ENCODE data around the gene LIPJ.

Gene LIPJ, protein sequence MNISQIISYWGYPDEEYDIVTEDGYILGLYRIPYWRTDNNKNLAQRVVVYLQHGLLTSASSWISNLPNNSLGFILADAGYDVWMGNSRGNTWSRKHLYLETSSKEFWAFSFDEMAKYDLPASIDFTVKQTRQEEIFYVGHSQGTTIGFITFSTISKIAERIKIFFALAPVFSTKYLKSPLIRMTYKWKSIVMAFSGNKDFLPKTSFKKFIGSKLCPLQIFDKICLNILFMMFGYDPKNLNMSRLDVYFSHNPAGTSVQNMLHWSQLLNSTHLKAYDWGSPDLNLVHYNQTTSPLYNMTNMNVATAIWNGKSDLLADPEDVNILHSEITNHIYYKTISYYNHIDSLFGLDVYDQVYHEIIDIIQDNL

DNA sequence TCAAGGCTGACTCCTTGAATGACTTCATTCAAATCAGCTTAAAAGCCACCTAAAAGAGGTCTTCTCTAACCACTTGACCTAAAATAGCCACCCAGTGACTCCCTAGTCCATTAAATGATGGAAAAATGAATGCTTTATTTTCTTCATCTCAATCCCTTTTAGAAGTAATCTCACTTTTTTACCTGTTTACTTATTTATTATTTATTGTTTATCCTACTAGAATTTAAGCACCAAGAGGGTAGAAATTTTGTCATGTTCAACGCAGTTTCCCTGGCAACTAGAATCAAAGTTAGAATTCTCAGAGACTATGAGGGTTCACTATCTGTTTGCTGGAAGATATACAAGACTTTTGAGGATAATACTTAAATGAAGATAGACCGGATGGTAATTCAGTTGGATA, at the start of gene LIPJ:
Gene LIPJ, plus strand, starts transcription at position 301 of the 400 bp plus-strand sequence. CDS start 3,926 bp downstream, outside the sequence.
- H3K36me3 Mint-ChIP-seq (ENCODE audit: insufficient read depth): peaks cover 7% of the 10 kb centered on the region
- ATAC-seq (replicated peaks; ENCODE audit: extremely low read depth, poor library complexity, severe bottlenecking) (no peak), DNase-seq (ENCODE audit: low spot score in 2 of 2) (no peak)
- no peaks in the 10 kb centered on the region for H3K9me3 Mint-ChIP-seq
- H3K4me3 Mint-ChIP-seq: no peak within 1 kb of the TSS
- H3K27me3 Mint-ChIP-seq: peaks cover 10% of the 10 kb centered on the region
- H3K27ac Mint-ChIP-seq (ENCODE audit: low read depth): no peak within 1 kb of the TSS
- H3K4me1 Mint-ChIP-seq: peaks cover 9% of the 10 kb centered on the region

DNA sequence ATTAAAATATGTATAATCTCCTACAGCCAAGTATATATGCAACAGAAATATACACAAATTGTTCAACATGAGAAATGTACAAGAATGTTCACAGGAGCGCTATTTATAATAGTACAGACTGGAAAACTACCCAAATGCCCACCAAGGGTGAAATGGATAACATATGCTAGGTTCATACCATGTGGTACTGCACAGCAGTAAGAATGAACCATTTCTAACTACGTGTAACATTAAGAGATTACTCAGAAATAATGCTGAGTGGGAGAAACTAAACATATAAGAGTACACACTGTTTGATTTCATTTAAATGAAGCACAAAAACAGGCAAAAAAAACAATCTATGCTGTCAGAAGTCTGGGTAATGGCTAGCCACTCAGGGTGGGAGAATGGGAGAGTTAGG, 49.2 kb upstream of the LIPJ start:
- H3K9me3 Mint-ChIP-seq: no peaks in the 10 kb centered on the region
- no peak overlapping the region for H3K27ac Mint-ChIP-seq (ENCODE audit: low read depth)
- ATAC-seq (replicated peaks; ENCODE audit: extremely low read depth, poor library complexity, severe bottlenecking): no peak
- H3K27me3 Mint-ChIP-seq: no peaks in the 10 kb centered on the region
- peaks cover 4% of the 10 kb centered on the region for H3K36me3 Mint-ChIP-seq (ENCODE audit: insufficient read depth)
- no peaks in the 10 kb centered on the region for H3K4me1 Mint-ChIP-seq
- DNase-seq (ENCODE audit: low spot score in 2 of 2): no peak
- no peak overlapping the region for H3K4me3 Mint-ChIP-seq

DNA sequence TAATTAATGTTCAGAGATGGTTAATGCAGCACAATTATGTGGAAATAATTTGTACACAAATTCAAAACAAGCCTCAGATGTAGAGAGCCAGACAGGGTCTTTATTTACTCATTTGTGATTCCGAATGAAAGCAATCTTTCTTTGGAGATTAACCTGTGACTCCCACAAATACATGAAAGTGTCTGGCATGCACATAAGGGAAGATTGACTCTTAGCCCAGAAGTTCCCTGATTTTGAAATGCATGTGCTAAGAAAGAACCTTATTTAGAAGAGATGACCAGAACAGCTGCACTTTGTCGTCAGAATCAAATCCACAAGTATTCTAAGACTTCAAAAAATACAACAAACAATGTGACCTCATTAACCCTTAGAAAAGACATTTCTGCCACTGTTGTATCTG, 48.5 kb upstream of the LIPJ start:
- DNase-seq (ENCODE audit: low spot score in 2 of 2) (no peak), ATAC-seq (replicated peaks; ENCODE audit: extremely low read depth, poor library complexity, severe bottlenecking) (no peak)
- no peaks in the 10 kb centered on the region for H3K9me3 Mint-ChIP-seq
- H3K4me3 Mint-ChIP-seq: no peak overlapping the region
- H3K27me3 Mint-ChIP-seq: no peaks in the 10 kb centered on the region
- peaks cover 4% of the 10 kb centered on the region for H3K36me3 Mint-ChIP-seq (ENCODE audit: insufficient read depth)
- no peaks in the 10 kb centered on the region for H3K4me1 Mint-ChIP-seq
- H3K27ac Mint-ChIP-seq (ENCODE audit: low read depth): no peak overlapping the region

DNA sequence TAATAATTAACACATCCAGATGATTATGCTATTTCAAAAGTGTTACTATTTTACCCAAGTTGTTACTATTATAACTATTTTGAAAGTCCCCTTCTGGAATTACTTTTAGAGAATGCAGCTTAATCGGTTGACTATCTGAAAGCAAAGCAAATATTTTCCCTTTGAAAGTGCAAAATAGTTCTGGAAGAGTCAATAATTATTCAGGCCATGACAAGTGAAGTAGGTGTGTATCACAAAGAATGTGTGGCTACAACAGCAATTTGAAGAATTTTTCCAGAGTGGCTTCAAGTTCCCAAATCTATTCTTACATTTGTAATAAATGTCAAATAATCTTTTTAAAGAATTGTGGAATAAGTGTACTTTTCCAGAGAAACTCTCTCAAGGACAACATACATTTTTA, 46.2 kb upstream of the LIPJ start:
- H3K9me3 Mint-ChIP-seq: no peaks in the 10 kb centered on the region
- H3K4me1 Mint-ChIP-seq: no peaks in the 10 kb centered on the region
- peaks cover 2% of the 10 kb centered on the region for H3K36me3 Mint-ChIP-seq (ENCODE audit: insufficient read depth)
- DNase-seq (ENCODE audit: low spot score in 2 of 2) (no peak), ATAC-seq (replicated peaks; ENCODE audit: extremely low read depth, poor library complexity, severe bottlenecking) (no peak)
- H3K4me3 Mint-ChIP-seq: no peak overlapping the region
- no peak overlapping the region for H3K27ac Mint-ChIP-seq (ENCODE audit: low read depth)
- H3K27me3 Mint-ChIP-seq: no peaks in the 10 kb centered on the region

DNA sequence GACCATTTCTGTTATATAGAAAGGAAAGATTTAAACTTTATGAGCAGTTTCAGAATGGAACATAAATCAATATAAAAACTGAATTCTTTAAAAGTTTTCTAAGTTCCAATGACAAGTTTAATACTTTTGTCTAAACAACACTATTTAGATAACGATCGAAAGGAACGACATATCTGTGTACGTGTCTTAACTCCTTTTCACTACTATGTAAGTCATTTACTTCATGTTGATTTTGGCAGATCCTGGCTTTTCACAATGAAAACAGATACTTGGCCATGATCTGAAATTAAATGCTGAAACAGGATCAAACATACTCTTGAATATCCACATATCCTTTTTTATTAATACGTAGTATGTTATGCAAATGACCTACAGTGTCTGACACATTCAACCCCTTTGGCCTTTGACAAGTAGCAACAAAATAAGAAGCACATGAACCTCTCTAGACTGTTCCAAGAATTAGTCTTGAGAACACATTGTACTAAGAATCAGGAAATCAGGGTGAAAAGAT, 45.4 kb upstream of the LIPJ start:
- Mint-ChIP-seq H3K36me3 (ENCODE audit: insufficient read depth) (peaks cover 2% of the 10 kb centered on the region), H3K27ac (ENCODE audit: low read depth) (no peak overlapping the region), H3K4me1 (no peaks in the 10 kb centered on the region), H3K9me3 (no peaks in the 10 kb centered on the region), H3K27me3 (no peaks in the 10 kb centered on the region), H3K4me3 (no peak overlapping the region)
- ATAC-seq (replicated peaks; ENCODE audit: extremely low read depth, poor library complexity, severe bottlenecking): no peak
- no peak for DNase-seq (ENCODE audit: low spot score in 2 of 2)

DNA sequence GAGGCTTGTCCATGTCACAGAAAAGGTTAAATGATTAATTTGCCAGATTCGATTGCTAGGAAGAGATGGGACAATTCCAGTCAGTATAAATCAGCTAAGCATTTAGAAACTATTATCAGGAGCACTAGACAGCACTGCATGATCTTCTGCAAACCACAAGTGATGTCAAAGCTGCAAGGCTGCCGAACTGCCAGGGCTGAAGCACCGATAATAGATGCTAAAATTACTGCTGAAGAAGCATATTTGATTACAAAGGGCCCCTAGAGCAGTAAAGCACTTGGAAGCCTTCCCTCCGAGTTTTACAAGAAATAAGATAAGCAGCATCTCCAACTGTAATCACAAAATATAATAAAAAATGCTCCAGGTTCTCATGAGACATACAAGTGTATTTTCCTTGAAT, 44.0 kb upstream of the LIPJ start:
- DNase-seq (ENCODE audit: low spot score in 2 of 2) (no peak), ATAC-seq (replicated peaks; ENCODE audit: extremely low read depth, poor library complexity, severe bottlenecking) (no peak)
- Mint-ChIP-seq H3K27me3 (no peaks in the 10 kb centered on the region), H3K4me3 (no peak overlapping the region), H3K27ac (ENCODE audit: low read depth) (no peak overlapping the region), H3K4me1 (no peaks in the 10 kb centered on the region), H3K9me3 (no peaks in the 10 kb centered on the region), H3K36me3 (ENCODE audit: insufficient read depth) (peaks cover 2% of the 10 kb centered on the region)

DNA sequence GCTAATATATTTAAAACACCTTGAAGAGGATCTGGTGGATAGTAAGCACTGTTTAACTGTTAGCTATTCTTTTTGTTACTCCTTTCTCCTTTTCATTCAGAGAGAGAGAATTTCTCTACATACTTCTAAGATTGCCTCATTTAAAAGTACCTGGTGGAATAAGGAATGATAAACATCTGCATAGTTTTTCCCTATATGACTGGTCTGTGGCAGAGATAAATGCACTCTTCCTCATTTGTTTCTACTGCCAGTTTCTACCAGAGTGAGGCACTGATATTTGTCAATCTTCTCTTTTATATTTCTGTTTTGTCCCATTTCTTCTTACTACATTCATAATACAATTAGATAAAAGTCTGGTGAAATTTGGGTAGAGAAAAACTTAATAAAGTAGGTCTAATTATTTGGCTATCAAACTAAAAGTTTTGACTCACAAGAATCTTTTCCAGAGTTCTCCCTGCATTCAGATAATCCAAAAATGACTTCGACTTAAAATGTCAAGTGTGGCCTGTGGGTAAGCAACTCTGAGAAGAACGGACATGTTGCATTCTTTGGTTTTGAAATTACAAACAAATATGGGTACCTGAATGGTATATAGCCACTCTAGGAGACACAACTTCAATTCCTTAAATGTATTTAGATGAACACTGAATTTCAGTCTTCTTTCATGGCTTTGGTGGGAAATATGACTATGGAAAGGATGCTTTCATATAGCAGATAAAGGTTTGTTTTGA, 42.3 kb upstream of the LIPJ start:
- no peak for ATAC-seq (replicated peaks; ENCODE audit: extremely low read depth, poor library complexity, severe bottlenecking)
- no peaks in the 10 kb centered on the region for H3K27me3 Mint-ChIP-seq

DNA sequence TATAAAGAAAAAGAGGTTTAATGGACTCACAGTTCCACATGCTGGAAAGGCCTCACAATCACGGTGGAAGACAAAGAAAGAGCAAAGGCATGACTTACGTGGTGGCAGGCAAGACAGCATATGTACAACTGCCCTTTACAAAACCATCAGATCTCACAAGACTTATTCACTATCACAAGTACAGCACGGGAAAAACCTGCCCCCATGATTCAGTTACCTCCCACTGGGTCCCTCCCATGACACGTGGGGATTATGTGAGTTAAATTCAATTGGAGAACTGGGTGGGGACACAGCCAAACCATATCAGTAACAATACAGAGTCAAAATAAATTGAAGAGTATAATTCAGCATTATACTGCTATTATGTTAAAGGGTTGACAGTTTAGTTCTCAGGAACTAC, 41.2 kb upstream of the LIPJ start:
- DNase-seq (ENCODE audit: low spot score in 2 of 2) (no peak), ATAC-seq (replicated peaks; ENCODE audit: extremely low read depth, poor library complexity, severe bottlenecking) (no peak)
- no peaks in the 10 kb centered on the region for H3K4me1 Mint-ChIP-seq
- no peak overlapping the region for H3K27ac Mint-ChIP-seq (ENCODE audit: low read depth)
- H3K36me3 Mint-ChIP-seq (ENCODE audit: insufficient read depth): no peaks in the 10 kb centered on the region
- H3K9me3 Mint-ChIP-seq: no peaks in the 10 kb centered on the region
- no peak overlapping the region for H3K4me3 Mint-ChIP-seq
- no peaks in the 10 kb centered on the region for H3K27me3 Mint-ChIP-seq

More for the DNA sequence above, 42.3 kb upstream of the LIPJ start:
- Mint-ChIP-seq H3K9me3 (no peaks in the 10 kb centered on the region), H3K4me3 (no peak overlapping the region), H3K27ac (ENCODE audit: low read depth) (no peak overlapping the region), H3K4me1 (no peaks in the 10 kb centered on the region), H3K36me3 (ENCODE audit: insufficient read depth) (no peaks in the 10 kb centered on the region)
- no peak for DNase-seq (ENCODE audit: low spot score in 2 of 2)

DNA sequence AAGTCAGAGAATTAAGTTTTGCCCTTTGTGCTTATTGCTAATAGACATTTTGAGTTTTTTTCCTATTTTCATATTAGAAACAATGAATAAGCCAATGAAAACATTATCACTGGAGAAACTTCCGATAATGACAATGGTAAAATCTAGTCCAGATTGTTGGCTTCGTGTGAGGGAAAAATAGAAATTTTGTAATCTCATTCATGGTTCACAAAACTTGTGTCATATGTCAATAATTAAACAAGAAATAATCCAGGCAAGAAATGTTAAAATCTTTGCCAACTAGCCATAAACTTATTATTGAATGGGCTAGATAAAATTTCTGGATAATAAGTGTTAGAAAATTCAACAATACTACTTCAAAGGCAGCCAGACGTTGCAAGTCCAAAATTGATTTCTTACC, 40.1 kb upstream of the LIPJ start:
- Mint-ChIP-seq H3K4me1 (no peaks in the 10 kb centered on the region), H3K9me3 (no peaks in the 10 kb centered on the region), H3K27me3 (no peaks in the 10 kb centered on the region), H3K36me3 (ENCODE audit: insufficient read depth) (no peaks in the 10 kb centered on the region), H3K4me3 (no peak overlapping the region), H3K27ac (ENCODE audit: low read depth) (no peak overlapping the region)
- no peak for DNase-seq (ENCODE audit: low spot score in 2 of 2)
- no peak for ATAC-seq (replicated peaks; ENCODE audit: extremely low read depth, poor library complexity, severe bottlenecking)

DNA sequence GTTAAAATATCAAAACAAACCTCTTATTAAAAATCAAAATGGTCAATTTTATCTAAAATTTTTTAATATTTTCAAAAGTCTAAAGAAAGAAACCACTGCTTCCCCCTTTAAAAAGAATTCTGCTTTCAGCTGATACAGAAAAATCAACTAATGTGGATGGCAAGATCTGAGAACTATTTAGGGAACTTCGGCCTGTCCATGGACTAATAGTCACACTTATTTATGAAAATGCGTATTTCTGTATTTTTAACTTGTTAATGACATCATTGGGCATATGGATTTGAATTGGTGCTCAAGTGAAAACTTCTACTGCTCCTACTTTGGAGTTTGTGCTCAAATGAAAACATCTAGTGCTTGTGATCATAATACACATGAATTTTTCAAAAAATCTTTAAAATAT, 35.3 kb upstream of the LIPJ start:
- no peak for ATAC-seq (replicated peaks; ENCODE audit: extremely low read depth, poor library complexity, severe bottlenecking)
- H3K27ac Mint-ChIP-seq (ENCODE audit: low read depth): no peak overlapping the region
- no peak overlapping the region for H3K4me3 Mint-ChIP-seq
- no peaks in the 10 kb centered on the region for H3K36me3 Mint-ChIP-seq (ENCODE audit: insufficient read depth)
- H3K27me3 Mint-ChIP-seq: no peaks in the 10 kb centered on the region
- H3K4me1 Mint-ChIP-seq: no peaks in the 10 kb centered on the region
- DNase-seq (ENCODE audit: low spot score in 2 of 2): no peak
- H3K9me3 Mint-ChIP-seq: no peaks in the 10 kb centered on the region

DNA sequence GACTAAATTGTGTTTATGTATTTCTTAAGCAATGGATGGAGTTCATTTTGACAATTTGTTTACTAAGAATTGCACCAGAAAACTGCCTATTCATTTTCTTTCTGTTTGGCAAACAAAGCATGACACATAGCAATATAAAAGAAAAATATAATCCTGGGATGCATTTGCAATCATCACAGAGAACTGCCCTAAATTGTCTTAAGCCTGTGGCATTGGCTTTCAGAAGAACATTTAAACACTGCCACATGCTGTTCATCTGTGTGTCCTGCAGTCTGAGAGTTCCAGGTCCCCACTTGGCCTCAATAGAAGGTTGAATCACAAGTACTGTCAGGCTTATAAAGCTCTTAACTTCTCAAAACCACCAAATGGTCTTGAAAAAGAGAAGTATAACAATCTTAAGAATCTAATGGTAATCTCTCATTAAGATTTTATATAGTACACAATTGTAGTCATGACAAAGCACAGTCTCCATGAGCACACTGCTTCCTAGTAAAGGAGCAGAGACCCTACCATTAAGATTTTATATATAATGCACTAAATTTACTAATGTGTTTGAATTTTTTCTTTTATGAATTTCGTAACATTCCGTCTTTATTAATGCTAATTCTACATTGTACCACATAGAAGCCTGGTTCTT, 33.3 kb upstream of the LIPJ start:
- H3K4me1 Mint-ChIP-seq: no peaks in the 10 kb centered on the region
- H3K36me3 Mint-ChIP-seq (ENCODE audit: insufficient read depth): no peaks in the 10 kb centered on the region
- no peak overlapping the region for H3K27ac Mint-ChIP-seq (ENCODE audit: low read depth)
- ATAC-seq (replicated peaks; ENCODE audit: extremely low read depth, poor library complexity, severe bottlenecking) (peak; percentile 64), DNase-seq (ENCODE audit: low spot score in 2 of 2) (peak in 1 of 2 donors; percentile 16)
- no peaks in the 10 kb centered on the region for H3K27me3 Mint-ChIP-seq
- H3K4me3 Mint-ChIP-seq: no peak overlapping the region
- no peaks in the 10 kb centered on the region for H3K9me3 Mint-ChIP-seq

DNA sequence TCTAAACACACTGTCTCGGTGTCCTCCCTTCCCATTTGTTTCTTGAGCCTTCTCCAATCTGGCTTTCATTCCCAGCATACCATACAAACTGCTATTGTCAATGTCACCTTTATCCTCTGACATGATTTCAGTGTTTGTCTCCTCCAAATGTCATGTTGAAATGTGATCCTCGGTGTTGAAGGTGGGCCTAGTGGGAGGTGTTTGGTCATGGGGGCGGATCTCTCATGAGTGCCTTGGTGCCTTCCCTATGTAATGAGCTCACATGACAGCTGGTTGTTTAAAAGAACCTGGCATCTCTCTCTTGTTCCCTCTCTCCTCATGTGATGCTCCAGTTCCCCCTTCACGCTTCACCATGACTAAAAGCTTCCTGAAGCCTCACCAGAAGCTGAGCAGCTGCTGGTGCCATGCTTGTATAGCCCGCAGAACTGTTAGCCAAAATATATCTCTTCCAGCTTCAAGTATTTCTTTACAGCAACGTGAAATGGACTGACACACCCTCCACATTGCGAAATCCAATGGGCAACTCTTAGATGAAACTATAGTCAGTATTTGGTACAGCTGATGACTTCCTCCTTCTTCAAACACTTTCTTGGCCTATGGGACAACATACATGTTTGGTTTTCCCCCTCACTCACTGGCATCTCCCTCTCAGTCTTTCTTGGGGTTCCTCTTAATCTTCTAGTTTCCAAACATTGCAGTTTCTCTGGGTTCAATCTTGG, 31.2 kb upstream of the LIPJ start:
- Mint-ChIP-seq H3K36me3 (ENCODE audit: insufficient read depth) (no peaks in the 10 kb centered on the region), H3K27ac (ENCODE audit: low read depth) (no peak overlapping the region), H3K4me3 (no peak overlapping the region), H3K9me3 (no peaks in the 10 kb centered on the region), H3K4me1 (peaks cover 9% of the 10 kb centered on the region), H3K27me3 (no peaks in the 10 kb centered on the region)
- DNase-seq (ENCODE audit: low spot score in 2 of 2): no peak
- ATAC-seq (replicated peaks; ENCODE audit: extremely low read depth, poor library complexity, severe bottlenecking): no peak
